SK-N-MC (cell line): ENCODE measurements around the gene TMEM204.

ENCODE experiments used
- EZH2 ChIP-seq: fragments of 200-600 bp; sonication (generic); IDR thresholded peaks from one replicate; pipeline ENCODE4 v1.6.1; 2017; ENCODE audit warnings: antibody characterized with exemption
- POLR2AphosphoS5 ChIP-seq: IDR thresholded peaks from 2 replicates; pipeline ENCODE4 v1.6.1; 2012; ENCODE audit warnings: mild to moderate bottlenecking, low read depth, low read length, borderline replicate concordance

DNA sequence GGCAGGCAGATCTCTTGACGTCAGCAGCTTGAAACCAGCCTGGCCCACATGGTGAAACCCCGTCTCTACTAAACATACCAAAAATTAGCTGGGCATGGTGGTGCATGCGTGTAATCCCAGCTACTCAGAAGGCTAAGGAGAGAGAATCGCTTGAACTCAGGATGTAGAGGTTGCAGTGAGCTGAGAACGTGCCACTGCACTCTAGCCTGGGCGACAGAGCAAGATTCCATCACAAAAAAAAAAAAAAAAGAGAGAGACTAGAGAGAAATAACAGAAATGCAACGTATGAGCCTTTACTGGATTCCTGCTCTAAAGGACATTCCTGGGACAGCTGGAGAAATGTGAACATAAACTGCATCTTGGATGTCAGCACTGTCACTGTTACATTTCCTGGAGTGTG, 67.6 kb downstream of the TMEM204 start:
- no peak for TF ChIP-seq EZH2
- TF ChIP-seq POLR2AphosphoS5: no peak
